Measurements from ENCODE around the gene SPAG16.

Gene SPAG16

GRCh38 chr2:213609570-213610170 lies 325.4 kb downstream of the SPAG16 start:
- H3K4me3 ChIP-seq (ENCODE audit: low read depth, low read length): no peak overlapping the region
- in situ Hi-C loops (cut with HindIII; ENCODE audit: low sequenced_read_pairs): no loop called here
- no peak for TF ChIP-seq CTCF (IDR thresholded peaks at IDR 0.05; ENCODE audit: low read depth, low read length, missing control alignments)
- no peak for DNase-seq (ENCODE audit: low read depth)

DNA sequence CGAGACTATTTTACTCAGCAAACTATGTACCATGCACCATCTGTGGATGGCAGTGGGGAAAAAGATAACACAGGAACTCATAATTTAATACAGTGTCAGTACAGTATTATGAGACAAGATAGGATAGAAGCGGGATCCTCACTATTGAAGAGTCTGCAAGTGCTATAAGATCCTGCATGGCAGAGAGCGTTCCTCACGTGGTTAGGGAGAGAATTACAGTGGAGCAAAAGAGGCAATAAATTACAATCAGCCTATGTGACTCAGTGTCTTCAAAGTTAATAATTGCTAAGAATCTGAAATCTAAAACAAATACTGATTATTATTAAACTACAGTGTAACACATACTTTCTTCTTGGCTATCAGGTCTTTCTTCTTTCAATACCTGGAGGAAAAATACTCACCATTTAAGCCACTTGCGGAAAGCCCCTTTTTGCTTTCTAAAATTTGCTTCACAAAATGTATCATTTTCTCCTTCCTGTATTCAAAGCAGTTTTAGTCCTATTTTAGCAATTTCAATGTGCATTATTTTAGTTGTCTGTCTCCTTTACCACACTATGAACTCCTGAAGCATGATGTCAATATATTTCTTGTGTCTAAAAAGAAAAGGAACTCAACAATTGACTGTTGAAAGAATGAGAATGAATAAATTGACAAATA lies 342.9 kb downstream of the SPAG16 start:
- no peak for TF ChIP-seq CTCF (IDR thresholded peaks at IDR 0.05; ENCODE audit: low read depth, low read length, missing control alignments)

GRCh38 chr2:213627835-213628460 lies 343.7 kb downstream of the SPAG16 start:
- no peak for DNase-seq (ENCODE audit: low read depth)
- no peak overlapping the region for H3K4me3 ChIP-seq (ENCODE audit: low read depth, low read length)
- no peak for TF ChIP-seq CTCF (IDR thresholded peaks at IDR 0.05; ENCODE audit: low read depth, low read length, missing control alignments)
- in situ Hi-C loops (cut with HindIII; ENCODE audit: low sequenced_read_pairs): no loop called here

More for the DNA sequence above, 342.9 kb downstream of the SPAG16 start:
- DNase-seq (ENCODE audit: low read depth): no peak
- in situ Hi-C loops (cut with HindIII; ENCODE audit: low sequenced_read_pairs): no loop called here
- no peak overlapping the region for H3K4me3 ChIP-seq (ENCODE audit: low read depth, low read length)

DNA sequence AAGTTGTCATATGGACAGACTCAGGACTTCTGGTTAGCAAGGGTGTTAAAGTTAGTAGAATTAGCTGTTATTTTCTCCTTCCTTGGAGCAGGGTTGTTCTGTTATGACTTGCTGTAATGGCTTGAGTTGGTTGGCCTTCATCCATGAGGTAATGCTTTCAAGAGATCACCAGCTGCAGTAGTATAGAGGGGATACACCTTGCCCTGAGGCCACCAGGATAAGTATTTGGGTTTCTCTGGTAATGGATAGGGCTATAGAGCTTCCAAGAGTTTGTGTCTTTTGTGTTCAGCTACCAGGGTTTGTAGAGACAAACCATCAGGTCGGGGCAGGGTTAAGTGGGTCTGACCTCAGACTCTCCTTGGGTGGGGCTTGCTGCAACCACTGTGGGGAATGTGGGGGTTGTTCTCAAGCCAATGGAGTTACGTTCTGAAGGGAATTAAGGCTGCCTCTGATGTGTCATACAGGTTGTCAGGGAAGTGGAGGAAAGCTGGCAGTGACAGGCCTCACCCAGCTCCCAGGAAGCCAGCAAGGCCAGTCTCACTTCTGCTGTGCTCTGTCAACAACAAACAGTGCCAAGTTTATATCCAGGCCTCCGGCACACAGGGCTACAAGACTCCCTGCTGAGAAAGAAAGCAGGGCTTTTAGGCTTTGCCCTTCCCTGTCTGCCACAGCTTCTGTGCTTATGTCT lies 356.6 kb downstream of the SPAG16 start:
- no peak for DNase-seq (ENCODE audit: low read depth)
- no peak for TF ChIP-seq CTCF (IDR thresholded peaks at IDR 0.05; ENCODE audit: low read depth, low read length, missing control alignments)
- in situ Hi-C loops (cut with HindIII; ENCODE audit: low sequenced_read_pairs): no loop called here

GRCh38 chr2:213644926-213645325 lies 360.7 kb downstream of the SPAG16 start:
- H3K4me3 ChIP-seq (ENCODE audit: low read depth, low read length): no peak overlapping the region
- no peak for TF ChIP-seq CTCF (IDR thresholded peaks at IDR 0.05; ENCODE audit: low read depth, low read length, missing control alignments)
- in situ Hi-C loops (cut with HindIII; ENCODE audit: low sequenced_read_pairs): no loop called here
- DNase-seq (ENCODE audit: low read depth): no peak

More for the DNA sequence above, 356.6 kb downstream of the SPAG16 start:
- no peak overlapping the region for H3K4me3 ChIP-seq (ENCODE audit: low read depth, low read length)

DNA sequence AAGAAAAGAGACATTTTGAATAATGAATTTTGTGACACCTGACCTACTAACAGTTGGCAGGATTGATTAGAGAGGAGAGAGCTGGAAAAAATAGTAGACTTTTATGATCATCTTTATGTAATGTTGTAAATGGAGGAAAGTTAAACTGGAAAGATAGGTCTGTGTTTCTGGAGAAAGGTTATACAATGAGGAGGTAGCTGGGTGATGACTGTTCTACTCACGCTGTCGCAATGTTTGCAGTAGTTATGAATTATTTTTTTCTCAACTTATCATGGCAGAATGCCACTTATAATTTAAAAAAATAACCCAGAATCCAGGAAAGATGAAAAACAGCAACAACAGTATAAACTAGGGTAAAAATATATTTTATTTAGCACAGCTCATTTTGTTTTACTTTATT lies 364.9 kb downstream of the SPAG16 start:
- H3K4me3 ChIP-seq (ENCODE audit: low read depth, low read length): no peak overlapping the region
- no peak for TF ChIP-seq CTCF (IDR thresholded peaks at IDR 0.05; ENCODE audit: low read depth, low read length, missing control alignments)
- in situ Hi-C loops (cut with HindIII; ENCODE audit: low sequenced_read_pairs): no loop called here
- no peak for DNase-seq (ENCODE audit: low read depth)

Measured in astrocyte of the cerebellum (primary cell).